ENCODE results near the gene ALKBH7.

ALKBH7 gene

DNA sequence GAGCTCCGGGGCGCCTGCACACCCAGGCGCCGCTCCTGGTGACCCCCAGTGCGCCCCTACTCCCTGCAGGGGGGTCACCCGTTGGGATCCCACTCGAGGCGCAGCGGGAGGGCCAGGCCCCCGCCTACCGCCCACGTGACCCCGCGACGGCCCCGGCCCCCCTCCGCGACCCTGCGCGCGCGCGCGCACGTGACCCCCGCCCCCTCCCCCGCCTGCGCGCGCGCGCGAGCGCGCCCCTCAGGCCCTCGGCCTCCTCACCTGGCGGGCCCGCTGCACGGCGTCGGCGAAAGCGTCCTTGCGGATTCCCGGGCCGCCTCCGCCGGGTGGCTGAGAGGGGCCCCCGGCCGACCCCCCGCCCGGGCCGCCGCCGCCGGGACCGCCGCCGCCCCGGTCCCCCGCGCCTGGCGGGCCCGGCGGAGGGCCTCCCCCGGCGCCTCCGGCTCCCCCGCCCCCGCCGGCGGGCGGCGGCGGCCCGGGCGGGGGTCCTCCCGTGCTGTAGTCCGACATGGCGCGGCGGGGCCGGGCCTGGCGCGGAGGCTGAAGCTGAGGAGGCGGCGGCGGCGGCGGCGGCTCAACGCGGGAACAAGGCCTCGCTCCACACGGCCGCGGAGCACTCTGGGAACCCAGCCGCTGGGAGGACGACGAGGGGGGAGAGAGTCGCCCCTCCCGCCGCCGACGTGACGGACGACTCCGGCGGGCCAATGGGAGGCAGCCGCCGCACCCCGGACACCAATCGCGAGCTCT is 51.8 kb downstream of the ALKBH7 start, which contains the start of gene KHSRP:
Gene KHSRP (minus strand): TSS at position 617 of the 744 bp plus-strand sequence. CDS start 110 bp downstream, at position 507.
- DNase-seq (ENCODE audit: low read depth in 2 of 2), result no peak
